Measurements from ENCODE around the gene UBC. TPM values are rescaled to one million over a fixed set of nuclear protein-coding genes. Genes with fewer than 3 reads are reported as not detected.

The UBC gene
- total and polyA plus RNA-seq, 9 of the 15 experiments (the other 6 are each of a cell fraction or from before 2014, with no cell fraction given): 533 to 1,153 (median 813) TPM

DNA sequence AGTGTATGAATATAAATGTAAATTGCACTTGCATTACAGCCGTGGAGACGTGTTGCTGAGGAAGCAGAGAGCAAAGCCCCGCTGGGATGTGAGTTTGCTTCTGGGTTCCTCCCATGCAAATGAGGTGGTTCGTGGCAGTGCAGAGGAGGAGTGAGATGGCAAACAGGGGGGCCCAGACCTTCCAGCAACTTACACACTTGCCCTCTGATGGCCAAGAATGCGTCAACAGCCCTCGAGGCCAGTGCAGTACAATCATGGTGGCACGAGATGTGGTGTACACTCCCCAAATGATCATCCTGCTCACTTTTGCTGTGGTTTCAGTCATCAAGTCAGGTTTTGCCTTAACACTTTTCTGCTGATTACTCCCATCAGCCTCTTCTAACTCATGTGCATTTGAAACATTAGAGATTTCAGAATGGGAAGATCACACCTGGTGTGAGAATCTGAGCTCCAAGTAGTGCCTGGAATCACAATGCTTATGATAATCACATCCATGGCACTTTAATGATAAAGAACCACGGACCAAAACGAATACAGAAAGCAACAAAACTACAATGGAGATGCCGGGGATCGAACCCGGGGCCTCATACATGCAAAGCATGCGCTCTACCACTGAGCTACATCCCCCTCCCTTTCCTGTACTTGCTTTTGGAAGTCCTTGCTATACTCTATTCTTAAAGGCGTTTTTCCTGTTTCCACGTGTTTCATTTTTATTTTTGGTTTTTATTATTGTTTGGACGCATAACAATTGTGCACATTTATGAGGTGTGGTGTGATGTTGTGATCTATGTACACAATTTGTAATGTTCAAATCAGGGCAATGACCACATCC is 7.0 kb upstream of the UBC start (continued):
- TF ChIP-seq U2AF1 (optimal IDR thresholded peaks at IDR 0.05; ENCODE audit: low read depth, low read length): no peak
- no peak for TF ChIP-seq SIX5 (IDR thresholded peaks at IDR 0.05; ENCODE audit: borderline replicate concordance in 1 of 2, insufficient read depth in 1 of 2, low read depth in 1 of 2, low read length in 2 of 2)
- TF ChIP-seq HLTF (IDR thresholded peaks at IDR 0.05): peak; percentile 21; the same call in 1 of the 2 replicates
- no peak for TF ChIP-seq RBM34 (IDR thresholded peaks at IDR 0.05; ENCODE audit: borderline replicate concordance, insufficient read depth, low read length)
- TF ChIP-seq BHLHE40 (IDR thresholded peaks at IDR 0.05; ENCODE audit: low read length): peak; percentile 62
- no peak for TF ChIP-seq PHTF2 (CRISPR knock-in tag; IDR thresholded peaks at IDR 0.05)
- TF ChIP-seq PURB (CRISPR knock-in tag; IDR thresholded peaks at IDR 0.05; ENCODE audit: low read depth): no peak
- 0 out of 2 replicates have a peak, but pooled peaks have one; percentile 48 for TF ChIP-seq SPI1 (IDR thresholded peaks at IDR 0.05; ENCODE audit: borderline replicate concordance, low read depth, low read length)
- no peak for TF ChIP-seq NELFE (IDR thresholded peaks at IDR 0.05; ENCODE audit: insufficient read depth, insufficient read length)
- peak; percentile 99 for TF ChIP-seq POLR3A (IDR thresholded peaks at IDR 0.05; ENCODE audit: borderline replicate concordance, extremely low read depth, insufficient read depth, insufficient read length)
- no peak for TF ChIP-seq CSDE1 (IDR thresholded peaks at IDR 0.05)
- TF ChIP-seq ZNF512 (tag; IDR thresholded peaks at IDR 0.05): no peak
- TF ChIP-seq NFYB (IDR thresholded peaks at IDR 0.05; ENCODE audit: extremely low read depth, insufficient read length): no peak
- TF ChIP-seq DACH1 (IDR thresholded peaks at IDR 0.05; ENCODE audit: partially characterized antibody): no peak
- no peak for TF ChIP-seq ZNF778 (CRISPR knock-in tag; IDR thresholded peaks at IDR 0.05)
- TF ChIP-seq THRB (CRISPR knock-in tag; conservative IDR thresholded peaks at IDR 0.05): peak; percentile 53; the same call in 1 of the 2 replicates
- no peak for TF ChIP-seq U2AF2 (optimal IDR thresholded peaks at IDR 0.05; ENCODE audit: low read depth, low read length)
- TF ChIP-seq WHSC1 (IDR thresholded peaks at IDR 0.05; ENCODE audit: low read length): no peak
- no peak for TF ChIP-seq SAP30 (IDR thresholded peaks at IDR 0.05; ENCODE audit: borderline replicate concordance, insufficient read depth, low read depth, low read length, poor library complexity, severe bottlenecking)
- TF ChIP-seq, protein P1, sequence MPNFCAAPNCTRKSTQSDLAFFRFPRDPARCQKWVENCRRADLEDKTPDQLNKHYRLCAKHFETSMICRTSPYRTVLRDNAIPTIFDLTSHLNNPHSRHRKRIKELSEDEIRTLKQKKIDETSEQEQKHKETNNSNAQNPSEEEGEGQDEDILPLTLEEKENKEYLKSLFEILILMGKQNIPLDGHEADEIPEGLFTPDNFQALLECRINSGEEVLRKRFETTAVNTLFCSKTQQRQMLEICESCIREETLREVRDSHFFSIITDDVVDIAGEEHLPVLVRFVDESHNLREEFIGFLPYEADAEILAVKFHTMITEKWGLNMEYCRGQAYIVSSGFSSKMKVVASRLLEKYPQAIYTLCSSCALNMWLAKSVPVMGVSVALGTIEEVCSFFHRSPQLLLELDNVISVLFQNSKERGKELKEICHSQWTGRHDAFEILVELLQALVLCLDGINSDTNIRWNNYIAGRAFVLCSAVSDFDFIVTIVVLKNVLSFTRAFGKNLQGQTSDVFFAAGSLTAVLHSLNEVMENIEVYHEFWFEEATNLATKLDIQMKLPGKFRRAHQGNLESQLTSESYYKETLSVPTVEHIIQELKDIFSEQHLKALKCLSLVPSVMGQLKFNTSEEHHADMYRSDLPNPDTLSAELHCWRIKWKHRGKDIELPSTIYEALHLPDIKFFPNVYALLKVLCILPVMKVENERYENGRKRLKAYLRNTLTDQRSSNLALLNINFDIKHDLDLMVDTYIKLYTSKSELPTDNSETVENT (CRISPR knock-in tag; IDR thresholded peaks at IDR 0.05): no peak
- TF ChIP-seq ZNF644 (tag; IDR thresholded peaks at IDR 0.05; ENCODE audit: low read depth): no peak
- no peak; the same call in 1 of the 2 replicates for TF ChIP-seq TARDBP (IDR thresholded peaks at IDR 0.05)
- TF ChIP-seq ZNF274 (IDR thresholded peaks at IDR 0.05; ENCODE audit: borderline replicate concordance, low read depth, low read length): peak; percentile 68
- TF ChIP-seq ZNF140 (CRISPR knock-in tag; IDR thresholded peaks at IDR 0.05): no peak

All from K562 (cell line).